ENCODE data around the gene RPS15.
A peak's percentile ranks its signal among the peaks of the same experiment; 100 is the strongest.
"Not testable (repeated sequence)": the region's sequence is repeated elsewhere in the genome, so short reads cannot be mapped to it uniquely, and the experiment has no call there.

RPS15 gene

DNA sequence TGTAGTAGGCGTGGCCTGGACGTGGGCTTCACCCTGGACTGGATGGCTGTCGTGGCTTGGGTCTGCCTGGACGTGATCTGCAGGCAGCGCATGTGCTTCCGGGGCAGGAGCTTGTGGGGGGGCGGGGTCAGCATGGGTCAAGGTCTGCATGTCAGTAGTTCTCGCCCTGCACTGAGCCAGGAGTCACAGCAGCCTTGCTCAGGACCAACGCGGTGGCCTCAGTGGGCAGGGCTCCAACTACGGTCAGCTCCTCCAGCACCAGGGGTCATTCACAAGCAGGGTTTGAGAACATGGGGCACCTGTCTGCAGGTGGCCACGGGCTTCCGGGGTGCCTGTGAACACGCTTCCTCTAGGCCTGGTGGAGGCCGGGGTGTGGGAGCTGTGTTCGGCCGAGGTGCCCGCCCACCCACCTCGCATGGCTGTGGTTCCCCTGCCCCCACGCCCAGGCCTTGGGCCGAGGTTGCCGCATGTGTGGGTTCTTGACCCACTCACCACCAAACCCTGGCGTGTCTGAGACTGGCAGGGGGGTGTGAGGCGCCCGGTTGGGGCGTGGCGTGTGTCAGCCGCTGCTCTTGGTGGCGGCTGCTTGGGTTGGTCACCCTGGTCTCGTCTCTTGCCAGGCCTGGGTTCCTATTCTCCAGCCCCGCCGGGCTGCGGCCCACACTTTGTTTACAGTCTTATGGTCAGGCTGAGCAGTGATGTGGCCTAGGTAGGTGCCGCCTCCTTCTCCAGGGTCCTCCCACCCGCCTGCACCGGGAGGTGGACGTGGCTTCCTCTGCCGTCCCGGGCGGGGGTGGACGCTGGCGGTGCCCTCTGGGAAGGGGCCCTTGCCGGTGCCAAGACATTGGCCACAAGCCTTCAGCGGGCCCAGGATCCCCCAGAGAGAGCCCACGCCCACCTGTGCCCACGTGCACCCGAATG, 4.8 kb upstream of the RPS15 start:
- DNase-seq (ENCODE audit: low read depth in 2 of 2): no peak

DNA sequence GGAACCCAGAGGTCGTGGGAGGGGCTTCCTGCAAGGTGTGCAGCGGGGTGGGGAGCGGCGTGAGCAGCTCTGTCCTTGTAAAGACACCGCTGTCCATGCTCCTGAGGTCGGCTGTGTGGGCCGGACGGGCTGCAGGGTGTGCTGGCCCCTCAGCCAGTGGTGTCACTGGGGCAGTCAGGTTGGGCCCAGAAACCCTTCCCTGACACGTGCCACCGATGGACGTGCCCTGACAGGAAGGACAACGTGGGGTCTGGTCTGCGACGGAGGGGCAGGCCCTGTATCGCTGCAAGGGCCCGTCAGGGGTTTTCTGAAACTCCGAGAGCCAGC, 4.2 kb upstream of the RPS15 start:
- DNase-seq (ENCODE audit: low read depth in 2 of 2): no peak

DNA sequence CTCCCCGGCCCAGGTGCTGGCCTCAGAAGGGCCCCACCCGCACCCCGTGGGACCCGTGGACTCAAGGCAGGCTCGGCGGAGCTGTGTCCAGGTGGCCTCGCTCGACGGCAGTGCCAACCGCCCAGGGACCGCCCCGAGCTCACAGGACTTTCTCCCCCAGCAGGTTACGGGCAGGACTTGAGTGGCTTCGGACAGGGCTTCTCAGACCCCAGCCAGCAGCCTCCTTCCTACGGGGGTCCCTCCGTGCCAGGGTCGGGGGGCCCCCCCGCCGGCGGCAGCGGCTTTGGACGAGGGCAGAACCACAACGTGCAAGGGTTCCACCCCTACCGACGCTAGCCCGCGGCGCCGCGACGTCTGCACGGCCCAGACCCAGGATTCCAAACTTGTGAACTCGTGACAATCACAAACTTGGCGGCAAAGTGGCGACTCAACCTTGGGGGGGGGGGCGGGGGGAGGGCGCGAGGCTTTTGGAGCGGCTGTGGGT, 3.6 kb upstream of the RPS15 start:
- DNase-seq (ENCODE audit: low read depth in 2 of 2): no peak

DNA sequence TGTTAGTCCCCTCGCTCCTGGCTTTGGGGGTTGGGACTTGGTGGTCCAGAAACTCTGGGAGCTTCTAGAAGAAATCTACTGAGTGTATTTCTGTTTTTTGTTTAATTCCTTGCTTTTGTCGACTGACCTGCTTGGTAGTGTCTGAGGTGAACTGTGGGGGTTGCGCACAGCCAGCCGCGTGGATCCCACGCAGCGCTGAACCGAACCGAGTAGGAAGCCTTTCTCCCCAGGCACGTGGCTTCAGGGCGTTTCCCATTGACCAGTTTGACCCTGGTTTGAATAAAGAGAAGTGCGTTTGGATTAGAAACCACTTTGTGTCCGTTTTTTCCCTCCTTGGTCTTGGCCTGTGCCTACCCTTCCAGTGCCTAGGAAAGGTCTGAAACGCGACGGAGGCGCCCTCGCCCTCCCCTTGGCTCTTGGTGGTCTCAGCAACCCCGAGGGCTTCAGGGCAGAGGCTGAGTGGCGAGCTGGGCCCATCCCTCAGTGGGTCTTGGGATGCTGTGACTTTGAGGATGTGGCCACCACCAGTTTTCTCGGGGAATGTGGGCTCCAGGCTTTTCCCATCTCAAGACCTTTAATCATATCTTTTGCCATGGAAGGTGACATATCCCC, 2.7 kb upstream of the RPS15 start:
- no peak for DNase-seq (ENCODE audit: low read depth in 2 of 2)

DNA sequence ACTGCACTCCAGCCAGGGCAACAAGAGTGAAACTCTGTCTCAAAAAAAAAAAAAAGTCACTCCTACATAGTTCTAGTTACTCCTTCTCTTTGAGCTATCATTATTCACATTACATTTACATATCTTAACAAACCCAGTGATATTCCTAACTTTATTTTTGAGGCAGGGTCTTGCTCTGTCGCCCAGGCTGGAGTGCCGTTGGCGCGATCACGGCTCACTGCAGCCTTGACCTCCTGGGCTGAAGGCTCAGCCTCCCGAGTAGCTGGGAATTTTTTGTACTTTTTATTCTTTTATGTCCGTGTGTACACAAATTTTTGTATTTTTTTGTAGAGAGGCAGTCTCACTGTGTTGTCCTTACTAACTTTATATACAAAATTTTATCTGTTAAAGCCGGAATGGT, 587 bp upstream of the RPS15 start:
- no peak for DNase-seq (ENCODE audit: low read depth in 2 of 2)

DNA sequence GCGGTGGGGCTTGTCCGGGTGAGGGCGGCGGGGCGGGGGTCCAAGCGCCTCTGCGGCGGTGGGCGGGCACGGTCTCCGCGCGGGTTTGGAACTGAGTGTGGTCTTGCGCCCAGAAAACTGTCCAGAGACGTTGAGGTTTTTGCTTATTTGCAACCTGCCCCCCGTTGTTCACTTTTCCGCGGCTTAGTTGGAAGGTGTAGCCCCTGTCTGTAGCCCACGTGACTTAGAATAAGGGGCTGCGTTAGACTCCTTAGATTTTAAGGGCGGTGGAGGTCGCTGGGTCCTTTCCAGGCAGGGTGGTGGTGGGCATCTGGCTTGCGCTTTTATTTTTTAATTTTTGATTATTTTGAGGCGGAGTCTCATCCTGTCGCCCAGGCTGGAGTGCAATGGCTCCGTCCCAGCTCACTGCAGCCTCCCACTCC, 748 bp downstream of the RPS15 start:
- no peak for DNase-seq (ENCODE audit: low read depth in 2 of 2)

DNA sequence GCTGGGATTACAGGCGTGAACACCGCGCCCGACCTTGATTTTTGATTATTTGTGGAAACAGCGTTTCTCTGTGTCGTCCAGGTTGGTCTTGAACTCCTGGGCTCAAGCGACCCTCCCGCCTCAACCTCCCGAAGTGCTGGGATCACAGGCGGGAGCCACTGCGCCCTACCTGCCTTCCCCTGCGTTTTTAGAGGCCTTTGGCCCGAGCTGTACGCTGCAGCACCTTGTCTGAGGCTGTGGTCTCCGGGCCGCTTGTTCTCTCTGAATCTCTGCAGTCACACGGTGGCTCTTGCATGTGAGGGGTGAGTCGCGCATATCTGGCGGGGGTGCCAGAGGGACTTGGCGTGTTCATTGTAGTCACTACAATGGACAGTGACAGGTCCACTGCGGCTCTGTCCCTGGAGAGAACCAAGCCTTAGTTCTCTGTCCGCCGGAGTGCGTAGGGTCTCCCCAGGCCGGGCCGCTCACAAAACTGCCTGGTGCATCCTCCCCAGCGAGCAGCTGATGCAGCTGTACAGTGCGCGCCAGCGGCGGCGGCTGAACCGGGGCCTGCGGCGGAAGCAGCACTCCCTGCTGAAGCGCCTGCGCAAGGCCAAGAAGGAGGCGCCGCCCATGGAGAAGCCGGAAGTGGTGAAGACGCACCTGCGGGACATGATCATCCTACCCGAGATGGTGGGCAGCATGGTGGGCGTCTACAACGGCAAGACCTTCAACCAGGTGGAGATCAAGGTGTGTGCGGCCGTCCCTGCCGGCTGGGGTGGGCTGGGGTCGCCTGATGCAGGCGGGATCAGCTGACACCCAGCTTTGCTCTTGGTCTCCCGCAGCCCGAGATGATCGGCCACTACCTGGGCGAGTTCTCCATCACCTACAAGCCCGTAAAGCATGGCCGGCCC, 1.6 kb downstream of the RPS15 start:
- not testable (repeated sequence) for DNase-seq (ENCODE audit: low read depth in 2 of 2)

DNA sequence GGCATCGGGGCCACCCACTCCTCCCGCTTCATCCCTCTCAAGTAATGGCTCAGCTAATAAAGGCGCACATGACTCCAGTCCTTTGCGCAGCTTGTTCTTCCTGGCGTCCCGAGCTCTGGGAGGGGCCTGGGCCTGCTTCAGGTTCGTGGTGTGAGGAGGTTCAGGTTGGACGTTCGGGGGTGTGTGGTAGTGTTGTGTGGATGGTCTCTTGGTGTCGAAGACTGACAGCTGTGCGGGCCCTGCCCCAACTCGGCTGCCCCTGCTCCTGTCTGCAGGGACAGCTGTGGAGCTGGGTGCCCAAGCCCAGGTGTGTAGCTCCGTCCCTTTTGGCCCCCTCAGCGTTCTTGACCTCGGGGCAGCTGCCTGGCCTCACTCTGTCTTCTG, 2.2 kb downstream of the RPS15 start:
- DNase-seq (ENCODE audit: low read depth in 2 of 2): no peak

DNA sequence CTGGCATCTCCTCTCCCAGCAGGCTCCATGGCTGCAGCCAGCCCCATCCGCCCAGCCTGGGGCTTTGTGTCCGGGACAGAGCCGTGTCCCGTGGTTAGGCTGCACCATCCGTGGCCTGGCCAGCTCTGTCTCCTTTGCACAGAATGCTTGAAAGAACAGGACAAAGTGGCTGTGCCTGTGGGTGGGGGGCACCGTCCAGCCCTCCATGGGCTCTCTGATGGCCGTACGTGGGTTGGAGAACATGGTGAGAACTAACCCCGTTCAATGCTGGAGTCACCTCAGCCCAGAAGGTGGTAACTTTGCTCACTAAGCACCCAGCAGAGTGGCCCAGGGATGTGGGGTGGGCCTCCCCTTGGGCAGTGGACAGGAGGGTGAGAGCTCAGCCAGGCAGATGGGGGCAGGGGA, 2.8 kb downstream of the RPS15 start:
- no peak for DNase-seq (ENCODE audit: low read depth in 2 of 2)

DNA sequence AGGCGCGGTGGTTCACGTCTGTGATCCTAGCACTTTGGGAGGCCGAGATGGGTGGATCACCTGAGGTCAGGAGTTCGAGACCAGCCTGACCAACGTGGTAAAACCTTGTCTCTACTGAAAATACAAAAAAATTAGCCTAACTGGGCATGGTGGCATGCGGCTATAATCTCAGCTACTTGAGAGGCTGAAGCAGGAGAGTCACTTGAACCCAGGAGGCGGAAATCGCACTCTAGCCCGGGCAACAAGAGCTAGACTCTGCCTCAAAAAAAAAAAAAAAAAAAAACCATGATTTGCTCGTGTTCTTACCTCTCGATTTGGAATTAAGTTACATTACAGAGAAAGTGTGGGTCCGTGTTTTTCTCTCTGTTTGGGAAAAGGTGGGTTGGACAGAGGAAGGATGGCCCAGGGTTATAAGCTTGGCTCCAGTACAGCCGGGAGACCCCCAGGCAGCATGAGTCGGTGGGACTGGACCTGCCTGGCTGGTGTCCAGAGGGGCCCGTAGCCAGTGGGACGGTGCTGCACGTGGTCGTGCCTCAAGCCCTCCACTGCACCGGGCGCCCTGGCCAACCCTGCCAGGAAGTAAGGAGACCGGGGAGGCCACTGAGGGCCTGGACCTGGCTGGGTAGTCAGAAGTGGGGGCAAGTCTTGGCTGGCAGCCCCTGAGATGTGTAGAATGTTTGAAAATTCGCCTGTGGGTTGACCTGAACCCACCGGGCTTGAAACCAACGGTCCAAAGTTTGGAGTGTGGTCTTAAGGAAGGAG, 3.7 kb downstream of the RPS15 start:
- no peak for DNase-seq (ENCODE audit: low read depth in 2 of 2)

DNA sequence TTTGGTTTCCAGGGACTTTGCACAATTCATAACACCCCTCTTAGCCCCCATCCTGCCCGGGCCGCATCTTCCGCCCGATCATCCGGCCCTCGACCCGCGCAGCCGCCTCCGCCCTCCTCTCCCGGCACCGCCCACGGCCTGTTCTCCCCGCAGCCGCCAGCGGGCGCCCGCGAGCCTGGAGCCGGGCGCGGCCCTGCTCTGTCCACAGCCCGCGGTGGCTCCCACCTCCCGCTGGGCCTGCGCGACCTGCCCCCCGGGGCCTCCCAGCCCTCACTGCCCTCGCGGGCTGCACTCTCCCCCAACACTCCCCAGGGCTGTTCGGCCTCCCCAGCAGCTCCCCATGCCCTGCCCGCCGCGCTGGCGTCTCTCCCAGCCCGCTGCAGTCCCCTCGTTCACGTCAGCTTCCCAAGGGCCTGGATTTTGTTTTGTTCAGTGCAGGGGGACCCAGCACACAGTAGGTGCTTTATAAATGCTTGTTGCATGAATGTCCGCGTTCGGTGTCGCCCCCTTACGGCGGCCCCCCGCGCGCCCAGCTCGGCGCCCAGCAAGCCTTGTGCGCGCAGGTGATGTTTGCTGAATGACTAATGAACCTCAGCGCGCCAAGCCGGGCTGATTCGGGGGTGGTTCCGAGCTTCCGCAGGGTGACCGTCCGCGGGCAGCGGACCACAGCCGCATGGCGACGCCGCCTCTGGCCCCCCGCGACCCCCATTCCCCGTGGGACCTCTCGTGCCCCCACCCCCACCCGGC, 7.2 kb downstream of the RPS15 start:
- peak; percentile 64 to 69 for DNase-seq (ENCODE audit: low read depth in 2 of 2)

DNA sequence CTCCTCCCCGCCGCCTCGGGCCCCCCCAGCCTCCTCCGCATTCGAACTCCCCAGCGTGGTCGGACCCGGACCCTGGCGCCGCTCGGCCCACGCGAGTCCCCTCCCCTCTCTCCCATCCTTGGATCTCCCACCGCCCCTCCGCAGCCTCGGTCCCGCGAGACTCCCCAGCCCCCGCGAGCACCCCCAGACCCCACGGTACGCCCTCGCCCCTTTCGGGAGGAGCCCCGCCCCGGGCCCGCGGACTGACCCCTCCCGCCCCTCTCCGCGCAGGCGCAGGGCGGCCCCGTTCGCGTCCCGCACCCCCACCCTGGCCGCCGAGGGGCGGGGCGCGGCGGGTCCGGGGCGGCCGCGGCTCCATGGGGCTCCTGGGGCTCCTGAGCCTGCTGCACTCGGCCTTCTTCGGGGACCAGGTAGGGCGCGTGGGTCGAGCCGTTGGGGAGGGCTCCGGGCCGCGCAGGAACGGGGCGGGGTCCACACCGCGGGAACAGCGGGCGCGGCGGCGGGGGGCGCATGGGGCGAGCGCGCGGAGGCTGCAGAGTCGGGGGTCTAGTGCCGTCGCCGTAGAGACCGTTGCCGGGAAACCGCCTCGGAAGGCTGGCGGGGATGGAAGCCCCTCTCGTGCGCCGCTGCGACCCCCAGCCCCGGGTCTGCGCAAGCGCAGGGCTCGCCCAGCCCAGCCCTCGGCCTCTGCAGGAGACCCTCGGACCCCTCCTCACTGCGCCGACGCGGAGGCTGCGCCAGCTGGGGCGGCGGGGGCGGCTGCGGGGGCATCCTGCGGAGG, 7.9 kb downstream of the RPS15 start:
- no peak for DNase-seq (ENCODE audit: low read depth in 2 of 2)

DNA sequence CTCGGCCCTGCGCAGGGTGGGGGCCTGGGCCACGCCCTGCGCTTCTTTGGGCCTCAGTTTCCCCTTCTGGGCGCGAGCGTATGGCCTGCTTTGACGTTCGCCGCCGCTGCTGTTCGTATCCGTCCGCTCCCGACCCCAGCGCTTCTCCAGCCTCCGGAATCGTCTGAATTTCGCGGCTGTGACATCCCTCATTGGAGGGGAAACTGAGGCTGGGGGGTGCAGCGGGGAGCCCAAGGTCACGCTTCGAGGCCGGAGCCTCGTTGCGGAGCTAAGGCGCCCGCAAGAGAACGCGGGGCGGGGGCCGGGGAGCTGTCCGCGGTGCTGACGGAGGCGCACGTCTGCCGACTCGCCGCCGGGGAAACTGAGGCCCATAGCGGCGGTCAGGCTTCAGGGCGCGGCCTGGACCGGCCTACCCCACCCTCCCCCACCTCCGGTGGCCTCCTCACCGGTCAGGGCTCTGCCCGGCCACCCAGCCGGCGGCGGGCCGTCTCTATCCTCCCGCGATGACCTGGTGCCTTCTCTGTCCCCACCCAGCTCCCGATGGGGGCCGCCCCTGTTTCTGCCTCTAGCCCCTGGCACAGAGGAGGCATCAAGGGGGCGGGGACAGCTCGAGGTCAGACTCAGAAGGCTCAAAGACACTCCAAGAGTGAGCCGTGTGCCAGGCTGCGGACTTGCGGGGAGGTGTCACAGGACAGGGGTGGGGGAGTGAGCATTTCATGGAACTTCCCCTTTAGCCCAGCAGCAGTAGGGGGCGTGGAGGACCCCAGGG, 8.7 kb downstream of the RPS15 start:
- DNase-seq (ENCODE audit: low read depth in 2 of 2): no peak

DNA sequence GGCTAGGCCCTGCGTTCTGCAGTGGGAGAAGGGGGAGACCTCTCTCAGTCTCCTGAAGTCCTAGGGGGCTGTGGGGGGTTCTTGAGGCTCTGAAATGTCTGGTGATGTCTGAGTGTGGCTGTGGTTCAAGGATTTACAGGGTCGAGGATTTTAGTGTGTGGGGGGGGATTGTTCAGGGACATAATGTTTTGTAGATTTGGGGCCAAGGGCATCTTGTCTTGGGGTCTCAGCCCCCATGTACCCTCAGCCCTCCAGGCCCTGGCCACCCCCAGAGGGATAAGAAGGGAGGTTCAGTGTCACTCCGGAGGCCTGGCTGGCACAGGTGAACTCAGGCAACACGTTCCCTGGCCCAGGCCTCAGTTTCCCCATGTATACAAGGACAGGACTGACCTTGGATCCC, 9.3 kb downstream of the RPS15 start:
- DNase-seq (ENCODE audit: low read depth in 2 of 2): no peak

DNA sequence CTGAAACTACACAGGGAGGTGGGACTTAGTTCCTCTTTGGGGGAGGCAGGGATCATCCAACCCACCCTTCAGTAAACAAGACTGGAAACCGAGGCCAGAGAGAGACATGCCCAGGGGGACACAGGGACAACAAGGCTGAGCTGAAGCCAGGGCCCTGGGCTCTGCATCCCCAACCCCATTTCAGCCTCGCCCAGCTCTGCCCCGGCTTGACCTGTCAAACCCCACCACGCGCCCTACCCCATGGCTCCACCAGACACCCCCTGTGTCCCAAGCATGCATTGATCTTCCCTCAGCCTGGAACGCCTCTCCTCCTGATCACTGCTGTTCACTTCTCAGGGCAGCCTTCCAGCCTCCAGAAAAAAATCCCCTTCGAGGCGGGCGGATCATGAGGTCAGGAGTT, 9.7 kb downstream of the RPS15 start:
- no peak for DNase-seq (ENCODE audit: low read depth in 2 of 2)

DNA sequence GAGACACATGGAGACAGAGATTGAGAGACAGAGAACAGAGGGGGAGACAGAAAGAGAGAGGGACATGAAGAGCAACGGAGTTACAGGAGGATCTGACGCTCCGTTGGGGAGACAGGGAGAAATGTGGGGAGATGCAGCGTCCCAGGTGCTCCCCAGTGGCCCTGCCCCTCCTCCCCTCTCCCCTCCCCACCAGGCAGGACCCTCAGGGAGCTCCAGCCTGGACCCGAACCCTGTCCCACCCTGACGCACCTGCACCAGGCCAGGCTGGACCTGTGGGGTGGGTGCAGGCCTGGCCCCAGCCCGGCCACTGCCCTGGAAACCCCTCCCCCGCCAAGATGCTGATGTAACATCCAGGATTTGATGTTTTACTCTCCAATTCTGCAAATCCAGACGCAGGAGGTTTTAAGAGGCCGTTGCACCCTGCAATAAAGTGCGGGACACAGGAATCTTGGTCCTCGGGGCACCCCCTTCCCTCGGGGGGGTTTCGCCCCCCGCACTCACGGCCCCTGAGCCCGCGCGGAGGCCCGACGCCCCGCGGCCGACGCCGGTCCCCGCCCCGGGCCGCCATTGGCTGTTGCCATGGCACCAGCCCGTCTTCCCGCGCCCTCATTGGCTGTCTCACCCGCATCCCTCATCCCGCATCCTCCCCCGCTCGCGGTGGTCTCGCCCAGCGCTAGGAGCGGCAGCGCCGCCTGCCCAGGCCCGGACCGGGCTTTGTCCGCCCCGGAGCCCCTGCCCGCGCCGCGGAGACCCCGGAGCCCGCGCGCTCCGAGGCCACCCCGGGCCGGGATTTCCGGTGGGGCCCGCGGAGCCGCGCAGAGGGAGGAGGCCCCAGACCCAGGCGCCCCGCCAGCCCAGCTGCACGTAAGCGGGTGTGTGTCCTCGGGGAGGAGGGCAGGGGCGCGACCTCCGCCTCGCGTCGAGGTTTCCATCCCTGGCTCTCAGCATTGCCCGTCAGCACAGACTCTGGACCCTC, 11.6 kb downstream of the RPS15 start, which contains the start of gene APC2:
APC2 (plus strand) TSS at position 655 of the 976 bp plus-strand sequence. CDS start 2,881 bp downstream, outside the sequence.
- DNase-seq (ENCODE audit: low read depth in 2 of 2): no peak

DNA sequence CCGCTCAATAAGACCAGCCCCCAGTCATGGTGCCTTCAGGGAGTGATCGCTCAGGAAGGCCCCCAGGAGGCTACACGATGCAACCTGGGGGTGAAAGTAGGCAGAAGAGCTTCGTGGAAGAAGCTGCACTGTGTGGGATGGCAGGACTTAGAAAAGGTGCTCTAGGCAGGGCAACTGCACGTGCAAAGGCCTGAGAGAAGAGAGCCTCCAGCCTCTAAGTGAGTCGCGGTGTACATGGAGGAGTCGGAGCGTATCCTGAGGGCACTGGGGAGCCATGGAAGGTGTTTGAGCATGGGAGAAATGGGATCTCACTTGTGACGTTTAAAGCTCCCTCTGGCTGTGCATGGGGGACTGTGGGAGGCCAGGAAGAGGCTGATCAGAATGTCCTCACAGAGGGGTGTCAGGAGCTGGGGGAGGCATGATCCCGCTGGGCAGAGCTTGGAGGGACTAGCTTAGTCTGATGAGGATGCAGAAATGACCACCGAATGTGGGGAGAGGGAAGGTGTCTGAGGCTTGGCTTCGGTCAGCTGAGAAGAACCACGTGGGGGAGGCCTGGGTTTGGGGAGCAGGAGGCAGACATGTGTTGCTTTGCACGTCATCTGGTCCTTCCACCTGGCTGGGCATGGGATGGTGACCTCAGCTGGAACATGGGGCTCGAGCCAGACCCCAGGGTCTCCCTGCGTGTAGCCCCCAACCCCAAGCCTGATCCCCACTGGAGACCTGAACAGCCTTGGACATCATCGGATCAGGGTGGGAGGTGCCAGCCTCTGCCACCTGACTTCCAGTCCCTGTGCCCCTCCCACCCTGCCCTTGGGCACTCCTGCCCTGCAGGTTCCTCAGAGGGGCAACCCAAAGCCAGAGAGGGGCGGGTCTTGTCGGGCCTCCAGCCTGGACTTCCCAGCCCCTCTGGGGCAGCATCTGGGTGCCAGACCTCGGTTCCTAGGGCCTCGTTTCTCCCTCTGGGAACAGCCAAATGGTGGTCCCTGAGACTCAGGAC, 12.8 kb downstream of the RPS15 start:
- no peak for DNase-seq (ENCODE audit: low read depth in 2 of 2)

Measured in activated CD4-positive, alpha-beta T cell treated with anti-CD3 and anti-CD28 coated beads for 24 hours (primary cell).